HFFc6 (cell line): ENCODE results near the gene ZBTB17. TPM values are rescaled to one million over a fixed set of nuclear protein-coding genes. Genes with fewer than 3 reads are reported as not detected.

Experiments
- DNase-seq: peaks from one replicate; pipeline ENCODE4 v3.0.0-alpha.2; 2018
- H3K27ac Mint-ChIP-seq: 2 replicates; pipeline ENCODE4 v1.8.0; 2020; ENCODE audit warnings: mild to moderate bottlenecking, mixed read lengths
- H3K27me3 Mint-ChIP-seq: 2 replicates; pipeline ENCODE4 v1.8.0; 2021; ENCODE audit warnings: mild to moderate bottlenecking, moderate library complexity, mixed read lengths; ENCODE audit not compliant: insufficient read depth
- H3K36me3 Mint-ChIP-seq: 2 replicates; pipeline ENCODE4 v1.8.0; 2021; ENCODE audit warnings: low read depth, mixed read lengths
- H3K4me1 Mint-ChIP-seq: 2 replicates; pipeline ENCODE4 v1.8.0; 2020; ENCODE audit warnings: low read depth, mixed read lengths
- H3K4me3 Mint-ChIP-seq: 2 replicates; pipeline ENCODE4 v1.8.0; 2020; ENCODE audit warnings: mild to moderate bottlenecking, moderate library complexity, mixed read lengths
- H3K9me3 Mint-ChIP-seq: 2 replicates; pipeline ENCODE4 v1.8.0; 2020; ENCODE audit warnings: mild to moderate bottlenecking, mixed read lengths
- total RNA-seq, 6 experiments: library from RNA; stranded (reverse); fragmentation: NEBNext Ultra II Directional; extraction: Animal tissue kit (Norgen Biotek cat#: 25700); gene quantifications; 2 replicates in 1 of 6; 3 replicates in 5 of 6; pipeline ENCODE4 v1.2.3, GENCODE V29; 2021
- TF ChIP-seq, protein P1 (sequence below): fragments of 200-600 bp; sonication (generic); IDR thresholded peaks from 2 replicates; pipeline ENCODE4 v1.5.0; 2021; ENCODE audit warnings: antibody characterized with exemption, mild to moderate bottlenecking

Gene ZBTB17
- total RNA-seq, 6 experiments from 2014 or later = 22.5 to 25.4 (median 24.1) TPM

DNA sequence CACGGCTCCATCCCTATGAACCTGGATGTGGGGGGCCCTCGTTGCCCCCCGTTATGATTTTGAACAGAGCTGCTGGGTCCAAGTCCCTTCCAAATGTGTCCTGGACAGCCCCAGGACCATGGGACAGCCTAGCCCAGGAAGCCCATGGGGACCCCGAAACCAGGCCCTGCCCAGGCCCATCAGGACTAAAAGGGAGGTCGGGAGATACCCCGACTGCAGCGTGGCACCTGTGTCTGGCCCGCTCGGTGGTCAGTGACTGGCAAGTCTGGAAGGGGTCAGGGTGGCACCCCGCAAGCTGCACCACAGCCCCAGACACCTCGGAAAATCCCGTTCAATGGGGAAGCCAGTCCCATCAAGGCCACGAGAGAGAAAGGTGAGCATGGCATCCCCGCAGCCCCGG, 17.8 kb upstream of the ZBTB17 start:
- H3K27me3 Mint-ChIP-seq = peaks cover 6% of the 10 kb centered on the region; the same call in 1 of the 2 replicates
- H3K4me3 Mint-ChIP-seq = no peak overlapping the region
- DNase-seq = no peak
- H3K9me3 Mint-ChIP-seq = no peaks in the 10 kb centered on the region
- TF ChIP-seq, protein P1, sequence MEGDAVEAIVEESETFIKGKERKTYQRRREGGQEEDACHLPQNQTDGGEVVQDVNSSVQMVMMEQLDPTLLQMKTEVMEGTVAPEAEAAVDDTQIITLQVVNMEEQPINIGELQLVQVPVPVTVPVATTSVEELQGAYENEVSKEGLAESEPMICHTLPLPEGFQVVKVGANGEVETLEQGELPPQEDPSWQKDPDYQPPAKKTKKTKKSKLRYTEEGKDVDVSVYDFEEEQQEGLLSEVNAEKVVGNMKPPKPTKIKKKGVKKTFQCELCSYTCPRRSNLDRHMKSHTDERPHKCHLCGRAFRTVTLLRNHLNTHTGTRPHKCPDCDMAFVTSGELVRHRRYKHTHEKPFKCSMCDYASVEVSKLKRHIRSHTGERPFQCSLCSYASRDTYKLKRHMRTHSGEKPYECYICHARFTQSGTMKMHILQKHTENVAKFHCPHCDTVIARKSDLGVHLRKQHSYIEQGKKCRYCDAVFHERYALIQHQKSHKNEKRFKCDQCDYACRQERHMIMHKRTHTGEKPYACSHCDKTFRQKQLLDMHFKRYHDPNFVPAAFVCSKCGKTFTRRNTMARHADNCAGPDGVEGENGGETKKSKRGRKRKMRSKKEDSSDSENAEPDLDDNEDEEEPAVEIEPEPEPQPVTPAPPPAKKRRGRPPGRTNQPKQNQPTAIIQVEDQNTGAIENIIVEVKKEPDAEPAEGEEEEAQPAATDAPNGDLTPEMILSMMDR = no peak
- no peak overlapping the region for H3K27ac Mint-ChIP-seq
- no peaks in the 10 kb centered on the region for H3K4me1 Mint-ChIP-seq
- H3K36me3 Mint-ChIP-seq = no peaks in the 10 kb centered on the region

DNA sequence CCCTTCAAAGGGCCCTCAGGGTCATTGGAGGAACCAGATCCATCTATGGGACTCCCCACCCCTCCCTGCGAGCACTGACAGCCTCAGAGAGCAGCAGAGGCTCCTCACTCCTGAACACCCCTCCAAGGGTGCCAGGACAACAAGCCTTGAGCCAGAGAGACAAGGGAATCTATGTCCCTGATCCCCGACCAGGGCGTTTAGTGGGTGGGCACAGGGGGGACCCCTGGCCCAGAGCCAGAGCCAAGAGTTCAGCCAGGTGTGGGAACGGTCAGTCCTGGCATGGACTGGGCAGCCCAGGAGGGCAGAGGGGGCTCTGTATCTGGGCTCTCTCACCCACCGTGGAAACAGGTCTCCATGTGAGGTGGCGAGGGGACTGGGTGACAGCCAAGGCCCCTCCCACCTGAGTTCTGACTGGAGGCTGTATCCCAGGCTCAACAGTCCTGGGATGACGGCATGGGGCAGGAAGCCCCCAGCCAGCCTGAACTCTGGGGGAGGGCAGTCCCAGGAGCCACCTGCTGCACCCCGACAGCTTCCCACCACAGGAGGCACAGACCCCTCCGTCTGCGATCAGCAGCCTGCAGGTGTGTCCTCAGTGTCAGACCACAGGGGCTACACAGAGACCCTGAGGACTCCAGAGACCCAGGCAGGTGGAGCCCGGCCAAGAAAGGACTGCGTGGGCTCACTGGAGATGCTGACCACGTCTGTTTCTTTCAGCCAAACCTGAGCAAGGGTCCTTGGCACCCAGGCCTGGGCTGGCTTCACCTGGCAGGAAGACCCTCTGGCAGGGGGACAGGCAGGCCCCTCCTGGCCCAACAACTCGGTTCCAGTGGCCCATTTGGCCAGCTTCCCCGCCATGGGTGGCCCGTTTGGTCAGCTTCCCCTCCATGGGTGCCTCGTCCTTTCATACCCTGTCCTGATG, 16.9 kb upstream of the ZBTB17 start:
- Mint-ChIP-seq H3K4me1 (no peaks in the 10 kb centered on the region), H3K27ac (no peak overlapping the region; the same call in 1 of the 2 replicates), H3K9me3 (no peaks in the 10 kb centered on the region), H3K4me3 (no peak overlapping the region), H3K36me3 (no peaks in the 10 kb centered on the region), H3K27me3 (peaks cover 4% of the 10 kb centered on the region; the same call in 1 of the 2 replicates)
- TF ChIP-seq, protein P1 = no peak
- DNase-seq = no peak

DNA sequence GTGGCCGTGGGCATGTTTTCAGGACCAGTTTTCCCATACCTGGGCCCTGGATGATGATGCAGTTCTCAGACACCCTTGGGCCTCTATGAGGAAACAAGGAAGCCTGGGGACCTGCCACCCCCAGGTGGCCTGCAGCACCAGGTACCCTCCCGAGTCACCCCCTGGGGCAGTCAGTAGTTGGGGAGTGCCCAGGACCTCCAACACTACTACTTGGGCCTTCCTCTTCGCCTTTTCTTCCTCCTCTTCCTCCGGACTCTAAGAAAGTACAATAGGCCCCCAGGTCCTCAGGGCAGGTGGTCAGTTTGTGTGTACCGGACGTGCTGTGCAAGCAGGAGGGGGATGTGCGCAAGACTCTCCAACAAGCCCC, 16.3 kb upstream of the ZBTB17 start:
- H3K27me3 Mint-ChIP-seq = peaks cover 4% of the 10 kb centered on the region; the same call in 1 of the 2 replicates
- H3K4me3 Mint-ChIP-seq = no peak overlapping the region
- no peak overlapping the region; the same call in 1 of the 2 replicates for H3K27ac Mint-ChIP-seq
- DNase-seq = no peak
- no peaks in the 10 kb centered on the region for H3K4me1 Mint-ChIP-seq
- TF ChIP-seq, protein P1 = no peak
- H3K9me3 Mint-ChIP-seq = no peaks in the 10 kb centered on the region
- no peaks in the 10 kb centered on the region for H3K36me3 Mint-ChIP-seq

DNA sequence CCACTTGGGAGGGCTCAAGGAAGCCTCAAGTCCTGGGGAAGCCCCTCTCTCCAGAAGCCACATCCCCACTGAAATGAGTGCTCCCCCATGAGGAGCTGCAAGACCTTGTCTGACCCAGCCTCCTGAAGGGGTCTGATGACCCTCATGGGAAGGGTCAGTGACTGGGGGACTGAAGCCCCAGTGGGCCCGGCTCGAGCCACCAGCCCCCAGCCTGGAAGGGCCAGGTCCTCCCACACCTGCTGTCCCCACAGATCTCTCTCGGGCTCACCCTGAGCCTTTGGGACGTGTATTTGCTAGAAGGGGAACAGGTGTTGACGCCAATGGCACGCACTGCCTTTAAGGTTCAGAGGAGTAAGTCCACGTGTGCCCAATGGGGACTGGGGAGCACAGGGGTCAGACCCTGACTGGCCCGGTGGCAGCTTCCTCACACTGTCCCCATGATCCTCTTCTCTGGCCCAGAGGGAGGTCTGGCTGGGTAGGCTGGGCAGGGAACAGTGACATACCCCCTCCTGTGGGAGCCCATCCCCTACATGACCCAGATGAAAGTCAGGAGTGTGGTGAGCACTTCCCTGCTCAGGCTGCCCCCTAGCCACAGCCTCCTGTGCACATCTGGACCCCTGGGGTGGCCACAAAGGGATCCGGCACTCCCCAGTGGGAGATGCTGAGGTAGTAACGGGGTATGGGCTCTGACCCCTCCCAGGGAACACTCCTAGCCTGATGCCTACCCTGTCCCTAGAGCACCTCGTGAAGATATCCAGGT, 15.7 kb upstream of the ZBTB17 start:
- no peak overlapping the region for H3K27ac Mint-ChIP-seq
- H3K4me3 Mint-ChIP-seq = no peak overlapping the region
- TF ChIP-seq, protein P1 = no peak
- no peaks in the 10 kb centered on the region for H3K36me3 Mint-ChIP-seq
- H3K4me1 Mint-ChIP-seq = no peaks in the 10 kb centered on the region
- H3K27me3 Mint-ChIP-seq = peaks cover 4% of the 10 kb centered on the region; the same call in 1 of the 2 replicates
- no peak for DNase-seq
- no peaks in the 10 kb centered on the region for H3K9me3 Mint-ChIP-seq

DNA sequence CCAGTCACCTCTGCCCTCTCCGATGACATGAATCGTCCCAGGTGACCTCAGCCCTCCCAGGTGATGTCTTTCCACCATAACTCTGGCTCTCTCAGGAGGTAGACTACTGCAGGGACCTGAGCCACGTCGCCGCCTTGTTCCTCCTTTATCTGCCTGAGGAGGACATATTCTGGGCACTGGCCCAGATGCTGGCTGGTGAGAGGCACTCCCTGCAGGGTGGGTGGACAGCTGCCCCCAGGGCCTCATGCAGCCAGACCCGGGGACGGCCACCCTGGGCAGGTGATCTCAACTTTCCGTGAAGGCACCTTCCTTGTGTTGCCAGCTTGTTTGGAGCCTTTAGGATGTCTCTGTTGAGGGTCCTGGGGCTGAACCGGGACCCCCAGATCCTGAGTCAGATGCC, 13.9 kb upstream of the ZBTB17 start:
- H3K4me3 Mint-ChIP-seq = no peak overlapping the region
- TF ChIP-seq, protein P1 = no peak
- no peak for DNase-seq
- H3K4me1 Mint-ChIP-seq = peaks cover 6% of the 10 kb centered on the region; the same call in 1 of the 2 replicates
- H3K36me3 Mint-ChIP-seq = no peaks in the 10 kb centered on the region
- H3K27ac Mint-ChIP-seq = no peak overlapping the region
- no peaks in the 10 kb centered on the region for H3K9me3 Mint-ChIP-seq
- H3K27me3 Mint-ChIP-seq = peaks cover 4% of the 10 kb centered on the region; the same call in 1 of the 2 replicates
